Endothelial cell of umbilical vein (primary cell): ENCODE measurements around the gene EFTUD2. TPM values are rescaled to one million over a fixed set of nuclear protein-coding genes. Genes with fewer than 3 reads are reported as not detected.

Source experiments
- BruUV-seq: library from RNA; stranded (reverse); fragments of 400-500 nt; replicated peaks from 2 replicates; lab custom pipeline; 2021; lab: Mats Ljungman, UMichigan
- CTCF ChIA-PET: fragments of 300-600, 350-600 bp; sonication (Branson Sonifier 250); formaldehyde crosslinking; loops from one replicate; lab custom pipeline; 2021; ENCODE audit warnings: antibody characterized with exemption, inconsistent platforms; lab: Charles Lee
- POLR2A ChIA-PET: fragments of 300-600, 350-600 bp; sonication (Branson Sonifier 250); formaldehyde crosslinking; loops from one replicate; lab custom pipeline; 2021; ENCODE audit warnings: antibody characterized with exemption, inconsistent platforms; lab: Charles Lee
- DNase-seq: peaks from one replicate; pipeline ENCODE4 v3.0.0-alpha.2; 2011; ENCODE audit warnings: low read depth, low spot score
- FAIRE-seq: peaks from 2 replicates; lab custom pipeline; 2011; peaks lifted over from hg19 to GRCh38; lab: Jason Lieb, UNC
- H2AFZ ChIP-seq: 2 replicates; pipeline ENCODE4 v1.6.0; 2012; ENCODE audit warnings: low read depth, low read length, control low read depth, inconsistent platforms
- H3K27ac ChIP-seq: 2 replicates; pipeline ENCODE4 v1.5.1; 2011; ENCODE audit warnings: low read depth, mild to moderate bottlenecking, control low read depth, low read length, moderate library complexity; ENCODE audit not compliant: insufficient read depth
- H3K27me3 ChIP-seq, 2 experiments: 2 replicates each; pipeline versions ENCODE4 v1.6.0 to v1.6.1; 2011; ENCODE audit warnings: low read length in 2 of 2, mixed read lengths in 1 of 2; ENCODE audit not compliant: control insufficient read depth in 2 of 2, insufficient read depth in 2 of 2
- H3K36me3 ChIP-seq, 2 experiments: 2 replicates in 1 of 2; 3 replicates in 1 of 2; pipeline ENCODE4 v1.5.1; 2011; ENCODE audit warnings: low read length in 2 of 2, mild to moderate bottlenecking in 1 of 2, moderate library complexity in 1 of 2; ENCODE audit not compliant: control insufficient read depth in 2 of 2, insufficient read depth in 2 of 2; ENCODE audit errors: extremely low read depth in 1 of 2
- H3K4me1 ChIP-seq: 3 replicates; pipeline ENCODE4 v1.5.1; 2011; ENCODE audit warnings: mild to moderate bottlenecking, low read length; ENCODE audit not compliant: control insufficient read depth, insufficient read depth; ENCODE audit errors: extremely low read depth
- H3K4me2 ChIP-seq: 2 replicates; pipeline ENCODE4 v1.6.1; 2011; ENCODE audit warnings: low read length, control low read depth, mixed read lengths; ENCODE audit not compliant: insufficient read depth
- H3K4me3 ChIP-seq, 3 experiments: fragments of 200-600 bp in 1 of 3; sonication (generic), shearing (Covaris generic) in 1 of 3; replicated peaks in 1 of 3; 2 replicates each; pipeline ENCODE4 v1.5.1; 2011 to 2016; ENCODE audit warnings: control low read depth in 3 of 3, low read length in 3 of 3, mild to moderate bottlenecking in 2 of 3, inconsistent platforms in 1 of 3, low read depth in 1 of 3, moderate library complexity in 1 of 3; ENCODE audit not compliant: insufficient read depth in 1 of 3
- H3K79me2 ChIP-seq: 2 replicates; pipeline ENCODE4 v1.6.0; 2012; ENCODE audit warnings: low read length, inconsistent platforms; ENCODE audit not compliant: control insufficient read depth, insufficient read depth
- H3K9ac ChIP-seq: replicated peaks from 2 replicates; pipeline ENCODE3; 2011; ENCODE audit warnings: low read length, control low read depth; ENCODE audit not compliant: insufficient read depth; ENCODE audit errors: extremely low read depth
- H3K9me1 ChIP-seq: replicated peaks from 3 replicates; pipeline ENCODE4 v1.6.0; 2011; ENCODE audit warnings: mild to moderate bottlenecking, low read length; ENCODE audit not compliant: control insufficient read depth, insufficient read depth; ENCODE audit errors: extremely low read depth
- H3K9me3 ChIP-seq: replicated peaks from 2 replicates; pipeline ENCODE4 v1.5.1; 2012; ENCODE audit warnings: low read length, inconsistent platforms; ENCODE audit not compliant: control insufficient read depth, insufficient read depth
- H4K20me1 ChIP-seq: replicated peaks from 2 replicates; pipeline ENCODE3; 2011; ENCODE audit warnings: mild to moderate bottlenecking, low read length; ENCODE audit not compliant: control insufficient read depth, insufficient read depth; ENCODE audit errors: extremely low read depth
- CTCF ChIP-seq, 2 donors: IDR thresholded peaks; 1 replicate in 1 of 2; 2 replicates in 1 of 2; pipeline ENCODE4 v1.5.1; 2011; ENCODE audit warnings: low read length in 2 of 2, mild to moderate bottlenecking in 2 of 2, moderate library complexity in 2 of 2, control low read depth in 1 of 2, inconsistent platforms in 1 of 2, low read depth in 1 of 2; ENCODE audit not compliant: insufficient read depth in 1 of 2; ENCODE audit errors: extremely low read depth in 1 of 2
- EZH2 ChIP-seq: IDR thresholded peaks from 2 replicates; pipeline ENCODE4 v1.6.1; 2012; ENCODE audit warnings: borderline replicate concordance, low read depth, mild to moderate bottlenecking, moderate library complexity, low read length, inconsistent platforms; ENCODE audit not compliant: severe bottlenecking
- FOS ChIP-seq: IDR thresholded peaks from 2 replicates; pipeline ENCODE4 v1.6.1; 2011; ENCODE audit warnings: mild to moderate bottlenecking, low read length, moderate library complexity, borderline replicate concordance; ENCODE audit not compliant: insufficient read depth
- GATA2 ChIP-seq: IDR thresholded peaks from 2 replicates; pipeline ENCODE4 v1.7.0; 2011; ENCODE audit warnings: low read depth, mild to moderate bottlenecking, moderate library complexity, mixed read lengths, low read length; ENCODE audit not compliant: insufficient read length, insufficient read depth
- JUN ChIP-seq: IDR thresholded peaks from 2 replicates; pipeline ENCODE4 v1.6.1; 2011; ENCODE audit warnings: borderline replicate concordance, low read depth; ENCODE audit not compliant: insufficient read length, insufficient read depth
- MYC ChIP-seq: IDR thresholded peaks from one replicate; pipeline ENCODE4 v1.6.1; 2011; ENCODE audit warnings: mild to moderate bottlenecking, low read depth, low read length
- POLR2A ChIP-seq: IDR thresholded peaks from 2 replicates; pipeline ENCODE4 v1.6.1; 2012; ENCODE audit warnings: low read depth, mild to moderate bottlenecking, control low read depth, low read length
- POLR2AphosphoS5 ChIP-seq: IDR thresholded peaks from 2 replicates; pipeline ENCODE4 v1.6.1; 2012; ENCODE audit warnings: low read depth, mild to moderate bottlenecking, control low read depth, low read length, moderate library complexity; ENCODE audit not compliant: insufficient read depth
- dilution Hi-C: fragments of 300-500 bp; cut with MboI; formaldehyde crosslinking; loops from one replicate; pipeline ENCODE4 v1.15.0; 2019; ENCODE audit warnings: low sequenced_read_pairs; ENCODE audit not compliant: extremely low pct_ligation_motif_present
- intact Hi-C: fragments of 100-400 bp; cut with micrococcal nuclease; formaldehyde crosslinking; loops from one replicate; pipeline ENCODE4 v1.10.0; 2022
- polyA plus RNA-seq, 4 experiments: library from polyadenylated mRNA; depleted of rRNA in 3 of 4; stranded (reverse) in 3 of 4; unstranded in 1 of 4; fragments of >200 nt; gene quantifications; 2 replicates each; pipeline versions ENCODE4 v1.2.1 to v1.2.3, GENCODE V29; 2011 to 2012; ENCODE audit warnings: missing spikeins in 1 of 4
- total RNA-seq: library from RNA; stranded (reverse); gene quantifications from 2 replicates; pipeline ENCODE4 v1.2.3, GENCODE V29; 2021
- TF ChIP-seq, protein P1 (sequence below): IDR thresholded peaks from 2 replicates; pipeline ENCODE4 v1.6.1; 2011; ENCODE audit not compliant: insufficient read depth, insufficient read length

The EFTUD2 gene
- total and polyA plus RNA-seq, 2 donors (not counting 3 experiments of a cell fraction or from before 2014, with no cell fraction given), result 125 to 170 TPM

GRCh38 chr17:44887016-44887415 lies 12.2 kb downstream of the EFTUD2 start:
- no peaks in the 10 kb centered on the region for H4K20me1 ChIP-seq
- no peak for DNase-seq
- no peaks in the 10 kb centered on the region for H3K9me3 ChIP-seq
- no peak overlapping the region for H3K27ac ChIP-seq
- H3K4me3 ChIP-seq, result no peak overlapping the region
- H3K79me2 ChIP-seq, result peaks cover 50% of the 10 kb centered on the region
- dilution Hi-C loops (no loop called here), intact Hi-C loops (no loop called here)
- FAIRE-seq, result no peak
- H3K4me1 ChIP-seq, result no peaks in the 10 kb centered on the region
- H3K36me3 ChIP-seq, result peaks cover 24 to 40% of the 10 kb centered on the region in 2 experiments
- H3K4me2 ChIP-seq, result no peak overlapping the region
- no peaks in the 10 kb centered on the region for H3K27me3 ChIP-seq
- CTCF ChIA-PET, result no interaction called here
- POLR2A ChIA-PET, result no interaction called here
- no peak overlapping the region for H2AFZ ChIP-seq
- no TSS peak for BruUV-seq
- H3K9me1 ChIP-seq, result peaks cover 3% of the 10 kb centered on the region
- TF ChIP-seq CTCF (IDR thresholded peaks at IDR 0.05; ENCODE audit: extremely low read depth in 1 of 2, insufficient read depth in 1 of 2, low read depth in 1 of 2, low read length in 2 of 2) (no peak), POLR2AphosphoS5 (no peak), EZH2 (no peak), GATA2 (no peak), MYC (no peak), FOS (no peak), JUN (no peak), POLR2A (no peak)
- TF ChIP-seq, protein P1, sequence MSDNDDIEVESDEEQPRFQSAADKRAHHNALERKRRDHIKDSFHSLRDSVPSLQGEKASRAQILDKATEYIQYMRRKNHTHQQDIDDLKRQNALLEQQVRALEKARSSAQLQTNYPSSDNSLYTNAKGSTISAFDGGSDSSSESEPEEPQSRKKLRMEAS, result no peak
- H3K9ac ChIP-seq, result no peak overlapping the region
